ENCODE data around the gene CNTN1. TPM values are rescaled to one million over a fixed set of nuclear protein-coding genes. Genes with fewer than 3 reads are reported as not detected.

The CNTN1 gene
- total RNA-seq, 5 donors from 2014 or later (not counting 1 experiment from before 2014, with no cell fraction given) = not detected

- ChIA-PET CTCF (interaction anchor here in 1 of 2 donors (0.5 kb wide), 1 partner anchor 14 kb away, joined by 3 read pairs; no protein-coding TSS in a partner anchor), POLR2A (no interaction called here)
- no CpG with 5 or more reads among the region's 1 CpG for WGBS (ENCODE audit: insufficient coverage)
- no peaks in the 10 kb centered on the region for H3K27me3 Mint-ChIP-seq
- H3K9me3 Mint-ChIP-seq = peaks cover 0 to 14% (median 1%) of the 10 kb centered on the region in 3 donors
- no peaks in the 10 kb centered on the region for H3K9me3 ChIP-seq
- no peak overlapping the region for H3K27ac Mint-ChIP-seq
- no peaks in the 10 kb centered on the region for H3K27me3 ChIP-seq (replicated peaks in 1 of 2; ENCODE audit: control insufficient read depth in 2 of 2, extremely low read depth in 1 of 2, insufficient read depth in 2 of 2, low read length in 1 of 2)
- DNase-seq (no peak), ATAC-seq (replicated peaks in 1 of 4) (no peak)
- no peak overlapping the region for H3K4me3 Mint-ChIP-seq
- no peak overlapping the region for H3K4me3 ChIP-seq (ENCODE audit: control insufficient read depth in 1 of 2, extremely low read depth in 1 of 2, low read length in 1 of 2)
- no peaks in the 10 kb centered on the region for H3K36me3 Mint-ChIP-seq
- no peak overlapping the region for H3K27ac ChIP-seq (ENCODE audit: low read length)
- H3K36me3 ChIP-seq (ENCODE audit: control insufficient read depth in 2 of 2, extremely low read depth in 1 of 2, insufficient read depth in 1 of 2, low read length in 1 of 2) = no peaks in the 10 kb centered on the region
- H3K4me1 ChIP-seq (ENCODE audit: control insufficient read depth in 1 of 2, extremely low read depth in 1 of 2, insufficient read depth in 2 of 2, low read length in 2 of 2) = no peaks in the 10 kb centered on the region
- no peaks in the 10 kb centered on the region for H3K4me1 Mint-ChIP-seq
Measured at GRCh38 chr12:40668099-40668529, 24.1 kb upstream of the CNTN1 start.

DNA sequence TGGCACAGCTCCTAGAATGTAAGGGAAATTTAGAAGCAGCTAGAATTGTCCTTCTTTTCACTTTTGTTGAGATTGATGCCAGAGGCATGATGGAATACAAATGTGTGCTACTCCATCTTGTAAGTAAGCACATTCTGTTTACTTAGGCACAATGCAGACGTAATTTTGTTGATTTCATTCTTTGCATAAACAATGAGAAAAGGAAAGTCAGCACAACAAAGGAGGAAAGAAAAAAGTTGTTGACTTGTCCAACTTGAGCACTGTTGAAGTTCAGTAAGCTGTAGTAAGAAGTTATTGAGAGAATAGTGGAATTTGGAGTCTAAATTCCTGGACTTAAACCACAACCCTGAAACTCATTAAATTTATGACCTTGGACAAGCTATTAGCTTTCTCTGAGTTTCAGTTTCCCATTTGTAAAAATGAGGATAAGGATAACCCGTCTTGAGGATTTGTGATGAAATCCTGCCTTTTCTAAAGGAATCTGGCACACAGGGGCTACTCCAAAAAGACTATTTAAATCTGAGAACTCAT lies 19.4 kb upstream of the CNTN1 start:
- ChIA-PET POLR2A (no interaction called here), CTCF (no interaction called here)
- WGBS (ENCODE audit: insufficient coverage) = 67% methylated on average over 1 of the region's 2 CpGs

DNA sequence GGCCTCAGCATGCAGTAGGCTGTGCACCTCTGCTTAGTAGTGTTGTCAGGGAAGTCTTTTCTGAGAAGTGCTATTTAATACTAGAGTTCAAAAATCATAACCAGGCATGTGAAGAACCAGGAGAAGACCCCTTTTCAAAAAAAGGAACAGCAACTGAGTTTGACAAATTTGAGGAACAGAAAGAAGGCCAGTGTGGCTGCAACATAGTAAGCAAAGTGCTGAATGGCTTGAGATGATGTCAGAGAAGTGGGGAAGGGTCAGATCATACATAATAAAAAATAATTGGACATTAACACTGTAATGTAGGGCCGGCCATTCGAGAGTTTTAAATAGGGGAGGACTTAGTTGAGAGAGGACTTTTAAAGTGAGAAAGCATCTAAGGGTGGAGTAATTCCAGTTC lies 11.1 kb upstream of the CNTN1 start:
- CTCF ChIA-PET = no interaction called here
- Mint-ChIP-seq H3K4me3 (no peak overlapping the region), H3K27ac (no peak overlapping the region), H3K4me1 (no peaks in the 10 kb centered on the region), H3K36me3 (no peaks in the 10 kb centered on the region), H3K9me3 (peaks cover 7 to 22% (median 11%) of the 10 kb centered on the region in 3 donors), H3K27me3 (no peaks in the 10 kb centered on the region)
- ATAC-seq (replicated peaks in 1 of 4) (no peak), DNase-seq (no peak)
- Histone ChIP-seq H3K36me3 (ENCODE audit: control insufficient read depth in 2 of 2, extremely low read depth in 1 of 2, insufficient read depth in 1 of 2, low read length in 1 of 2) (no peaks in the 10 kb centered on the region), H3K4me3 (ENCODE audit: control insufficient read depth in 1 of 2, extremely low read depth in 1 of 2, low read length in 1 of 2) (no peak overlapping the region), H3K9me3 (no peaks in the 10 kb centered on the region), H3K27me3 (replicated peaks in 1 of 2; ENCODE audit: control insufficient read depth in 2 of 2, extremely low read depth in 1 of 2, insufficient read depth in 2 of 2, low read length in 1 of 2) (no peaks in the 10 kb centered on the region), H3K27ac (ENCODE audit: low read length) (no peak overlapping the region), H3K4me1 (ENCODE audit: control insufficient read depth in 1 of 2, extremely low read depth in 1 of 2, insufficient read depth in 2 of 2, low read length in 2 of 2) (no peaks in the 10 kb centered on the region)
- WGBS (ENCODE audit: insufficient coverage) = no CpG with 5 or more reads among the region's 2 CpGs
- POLR2A ChIA-PET = no interaction called here

More for the DNA sequence above, 19.4 kb upstream of the CNTN1 start:
- H3K36me3 ChIP-seq (ENCODE audit: control insufficient read depth in 2 of 2, extremely low read depth in 1 of 2, insufficient read depth in 1 of 2, low read length in 1 of 2) = no peaks in the 10 kb centered on the region
- H3K4me3 Mint-ChIP-seq = no peak overlapping the region
- no peaks in the 10 kb centered on the region for H3K27me3 ChIP-seq (replicated peaks in 1 of 2; ENCODE audit: control insufficient read depth in 2 of 2, extremely low read depth in 1 of 2, insufficient read depth in 2 of 2, low read length in 1 of 2)
- H3K9me3 ChIP-seq = no peaks in the 10 kb centered on the region
- no peaks in the 10 kb centered on the region for H3K27me3 Mint-ChIP-seq
- no peaks in the 10 kb centered on the region for H3K4me1 ChIP-seq (ENCODE audit: control insufficient read depth in 1 of 2, extremely low read depth in 1 of 2, insufficient read depth in 2 of 2, low read length in 2 of 2)
- no peak overlapping the region for H3K4me3 ChIP-seq (ENCODE audit: control insufficient read depth in 1 of 2, extremely low read depth in 1 of 2, low read length in 1 of 2)
- DNase-seq (no peak), ATAC-seq (replicated peaks in 1 of 4) (no peak)
- H3K36me3 Mint-ChIP-seq = no peaks in the 10 kb centered on the region
- no peak overlapping the region for H3K27ac Mint-ChIP-seq
- H3K27ac ChIP-seq (ENCODE audit: low read length) = no peak overlapping the region
- H3K9me3 Mint-ChIP-seq = peaks cover 0 to 6% (median 2%) of the 10 kb centered on the region in 3 donors
- H3K4me1 Mint-ChIP-seq = no peaks in the 10 kb centered on the region

DNA sequence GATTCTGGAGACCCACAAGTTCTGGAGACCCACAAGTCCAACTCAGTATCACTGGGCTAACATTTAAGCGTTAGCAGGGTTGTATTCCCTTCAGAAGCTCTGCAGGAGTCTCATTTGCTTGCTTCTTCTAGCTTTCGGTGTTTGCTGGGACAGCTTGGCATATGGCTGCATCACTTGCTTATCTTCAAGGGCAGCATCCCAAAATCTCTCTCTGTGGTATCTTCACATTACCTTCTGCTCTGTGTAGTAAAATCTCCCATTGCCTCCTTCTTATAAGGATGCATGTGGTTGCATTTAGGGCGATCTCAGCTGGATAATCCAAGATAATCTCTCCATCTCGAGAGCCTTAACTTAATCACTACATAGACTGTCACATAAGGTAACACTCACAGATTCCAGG lies 7.3 kb upstream of the CNTN1 start:
- ChIA-PET POLR2A (interaction anchor here in 1 of 2 donors (0.5 kb wide), 1 partner anchor 662 kb away, joined by 6 read pairs; no protein-coding TSS in a partner anchor), CTCF (no interaction called here)
- Mint-ChIP-seq H3K27ac (no peak overlapping the region), H3K4me1 (no peaks in the 10 kb centered on the region), H3K9me3 (peaks cover 0 to 10% (median 4%) of the 10 kb centered on the region in 3 donors), H3K27me3 (peaks cover 0 to 3% of the 10 kb centered on the region in 2 donors), H3K36me3 (no peaks in the 10 kb centered on the region), H3K4me3 (no peak overlapping the region)
- WGBS (ENCODE audit: insufficient coverage) = 67% methylated on average over 2 of the region's 4 CpGs
- DNase-seq (no peak), ATAC-seq (replicated peaks in 1 of 4) (no peak)
- no peaks in the 10 kb centered on the region for H3K9me3 ChIP-seq
- no peaks in the 10 kb centered on the region for H3K27me3 ChIP-seq (replicated peaks in 1 of 2; ENCODE audit: control insufficient read depth in 2 of 2, extremely low read depth in 1 of 2, insufficient read depth in 2 of 2, low read length in 1 of 2)
- no peaks in the 10 kb centered on the region for H3K36me3 ChIP-seq (ENCODE audit: control insufficient read depth in 2 of 2, extremely low read depth in 1 of 2, insufficient read depth in 1 of 2, low read length in 1 of 2)
- no peaks in the 10 kb centered on the region for H3K4me1 ChIP-seq (ENCODE audit: control insufficient read depth in 1 of 2, extremely low read depth in 1 of 2, insufficient read depth in 2 of 2, low read length in 2 of 2)
- no peak overlapping the region for H3K4me3 ChIP-seq (ENCODE audit: control insufficient read depth in 1 of 2, extremely low read depth in 1 of 2, low read length in 1 of 2)
- H3K27ac ChIP-seq (ENCODE audit: low read length) = no peak overlapping the region

DNA sequence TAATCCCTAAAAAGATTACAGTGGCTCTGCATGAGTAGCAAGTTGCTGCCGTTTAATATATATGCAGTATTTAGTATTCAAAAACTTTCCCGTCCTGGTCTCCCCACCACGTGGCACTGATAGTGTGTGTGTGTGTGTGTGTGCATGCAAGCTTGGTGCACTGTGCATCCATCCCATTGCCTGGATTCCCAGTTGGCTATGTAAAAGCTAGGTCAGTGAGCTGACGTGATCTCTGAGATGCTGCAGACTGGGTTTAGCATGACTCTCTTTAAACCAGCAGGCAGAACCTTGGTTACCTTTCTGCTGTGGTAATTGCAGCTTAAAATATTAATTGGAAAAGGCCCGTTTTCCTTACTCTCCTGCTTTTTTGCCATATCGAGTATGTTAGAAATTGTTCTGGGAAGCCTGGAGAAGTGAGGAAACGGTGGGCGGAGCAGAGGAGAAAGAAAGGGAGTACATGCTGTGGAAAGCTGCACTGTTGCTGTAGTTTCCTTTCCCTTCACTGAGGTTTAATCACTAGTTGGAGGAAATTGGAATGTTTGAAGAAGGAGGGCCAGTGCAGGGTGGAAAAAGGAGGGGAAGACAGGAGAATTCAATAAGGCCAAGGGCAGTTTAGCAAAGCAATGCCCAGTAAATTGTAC lies 4.0 kb upstream of the CNTN1 start:
- no peaks in the 10 kb centered on the region for H3K9me3 ChIP-seq
- ATAC-seq (replicated peaks in 1 of 4) (no peak), DNase-seq (no peak)
- ChIA-PET CTCF (no interaction called here), POLR2A (no interaction called here)
- Mint-ChIP-seq H3K4me3 (no peak overlapping the region), H3K27ac (no peak overlapping the region), H3K27me3 (peaks cover 7 to 16% of the 10 kb centered on the region in 2 donors), H3K9me3 (peaks cover 0 to 2% (median 0%) of the 10 kb centered on the region in 3 donors), H3K36me3 (peaks cover 2% of the 10 kb centered on the region), H3K4me1 (no peaks in the 10 kb centered on the region)
- no peak overlapping the region for H3K4me3 ChIP-seq (ENCODE audit: control insufficient read depth in 1 of 2, extremely low read depth in 1 of 2, low read length in 1 of 2)
- H3K27me3 ChIP-seq (replicated peaks in 1 of 2; ENCODE audit: control insufficient read depth in 2 of 2, extremely low read depth in 1 of 2, insufficient read depth in 2 of 2, low read length in 1 of 2) = peaks cover 4 to 14% of the 10 kb centered on the region in 2 experiments
- no peaks in the 10 kb centered on the region for H3K36me3 ChIP-seq (ENCODE audit: control insufficient read depth in 2 of 2, extremely low read depth in 1 of 2, insufficient read depth in 1 of 2, low read length in 1 of 2)
- 80% methylated on average over 7 of the region's 8 CpGs for WGBS (ENCODE audit: insufficient coverage)
- H3K4me1 ChIP-seq (ENCODE audit: control insufficient read depth in 1 of 2, extremely low read depth in 1 of 2, insufficient read depth in 2 of 2, low read length in 2 of 2) = no peaks in the 10 kb centered on the region
- H3K27ac ChIP-seq (ENCODE audit: low read length) = no peak overlapping the region

DNA sequence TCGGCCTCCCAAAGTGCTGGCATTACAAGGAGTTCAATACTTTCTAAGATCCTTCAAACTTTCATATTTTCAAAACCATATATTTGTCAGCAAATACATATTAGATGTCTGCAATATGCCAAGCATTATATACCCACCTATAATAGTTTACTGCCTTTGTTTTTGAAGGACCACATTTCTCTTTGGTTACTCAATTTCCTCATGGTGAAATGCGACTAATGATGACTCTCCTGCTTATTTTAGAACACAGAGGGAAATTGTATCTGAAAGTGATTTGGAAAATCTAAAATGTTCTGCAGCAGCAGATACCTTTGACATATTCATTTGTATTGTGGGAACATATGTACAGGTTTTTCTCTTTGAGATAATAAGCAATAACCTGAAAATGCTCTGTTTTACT lies 2.7 kb upstream of the CNTN1 start:
- no CpG with 5 or more reads among the region's 2 CpGs for WGBS (ENCODE audit: insufficient coverage)
- Histone ChIP-seq H3K27ac (ENCODE audit: low read length) (no peak overlapping the region), H3K27me3 (replicated peaks in 1 of 2; ENCODE audit: control insufficient read depth in 2 of 2, extremely low read depth in 1 of 2, insufficient read depth in 2 of 2, low read length in 1 of 2) (peaks cover 9 to 18% of the 10 kb centered on the region in 2 experiments), H3K4me1 (ENCODE audit: control insufficient read depth in 1 of 2, extremely low read depth in 1 of 2, insufficient read depth in 2 of 2, low read length in 2 of 2) (no peaks in the 10 kb centered on the region), H3K36me3 (ENCODE audit: control insufficient read depth in 2 of 2, extremely low read depth in 1 of 2, insufficient read depth in 1 of 2, low read length in 1 of 2) (no peaks in the 10 kb centered on the region), H3K4me3 (ENCODE audit: control insufficient read depth in 1 of 2, extremely low read depth in 1 of 2, low read length in 1 of 2) (no peak overlapping the region), H3K9me3 (no peaks in the 10 kb centered on the region)
- no peak overlapping the region for H3K27ac Mint-ChIP-seq
- peaks cover 18 to 23% of the 10 kb centered on the region in 2 donors for H3K27me3 Mint-ChIP-seq
- H3K4me3 Mint-ChIP-seq = no peak overlapping the region
- ChIA-PET CTCF (no interaction called here), POLR2A (no interaction called here)
- H3K36me3 Mint-ChIP-seq = peaks cover 2% of the 10 kb centered on the region
- no peak for DNase-seq
- no peak for ATAC-seq (replicated peaks in 1 of 4)
- no peaks in the 10 kb centered on the region for H3K4me1 Mint-ChIP-seq
- peaks cover 0 to 2% (median 0%) of the 10 kb centered on the region in 3 donors for H3K9me3 Mint-ChIP-seq

All from T-cell (primary cell).